Kidney epithelial cell (primary cell): ENCODE measurements around the gene LGI4. TPM values are rescaled to one million over a fixed set of nuclear protein-coding genes. Genes with fewer than 3 reads are reported as not detected.

ENCODE experiments used
- DNase-seq: peaks from one replicate; pipeline ENCODE4 v3.0.0-alpha.2; 2010; ENCODE audit warnings: low read depth
- H3K27me3 ChIP-seq: 2 replicates; pipeline ENCODE4 v1.6.0; 2011; ENCODE audit warnings: low read length; ENCODE audit not compliant: control insufficient read depth, insufficient read depth
- H3K36me3 ChIP-seq: 2 replicates; pipeline ENCODE4 v1.5.1; 2011; ENCODE audit warnings: low read length; ENCODE audit not compliant: control insufficient read depth, insufficient read depth
- H3K4me3 ChIP-seq: 2 replicates; pipeline ENCODE4 v1.5.1; 2011; ENCODE audit warnings: low read depth, mild to moderate bottlenecking, control low read depth, low read length
- CTCF ChIP-seq: IDR thresholded peaks from 2 replicates; pipeline ENCODE4 v1.5.1; 2011; ENCODE audit warnings: mild to moderate bottlenecking, moderate library complexity, low read length, control low read depth, inconsistent platforms; ENCODE audit not compliant: insufficient read depth, poor library complexity, severe bottlenecking
- total RNA-seq: library from RNA; depleted of rRNA; stranded (reverse); fragments of >200 nt; gene quantifications from 2 replicates; pipeline ENCODE4 v1.2.3, GENCODE V29; 2015

Gene LGI4
- total RNA-seq, 1 donor from 2014 or later = not detected

- Histone ChIP-seq H3K4me3 (no peak overlapping the region), H3K27me3 (peaks cover 71% of the 10 kb centered on the region), H3K36me3 (no peaks in the 10 kb centered on the region)
- no peak for DNase-seq
- TF ChIP-seq CTCF = no peak
Observed at GRCh38 chr19:35141837-35142605, 7.2 kb upstream of the LGI4 start.

GRCh38 chr19:35140962-35141836, 6.3 kb upstream of the LGI4 start:
- DNase-seq = no peak
- TF ChIP-seq CTCF = peak; percentile 59
- Histone ChIP-seq H3K4me3 (no peak overlapping the region), H3K27me3 (peaks cover 75% of the 10 kb centered on the region), H3K36me3 (no peaks in the 10 kb centered on the region)

GRCh38 chr19:35140207-35140961, 5.5 kb upstream of the LGI4 start:
- H3K27me3 ChIP-seq = peaks cover 78% of the 10 kb centered on the region
- TF ChIP-seq CTCF = no peak

GRCh38 chr19:35138305-35138892, 3.5 kb upstream of the LGI4 start, which contains the start of gene FXYD1:
Gene FXYD1, plus strand, starts transcription at chr19:35138824. Its CDS starts 1,256 bp downstream, at chr19:35140080.
- DNase-seq = no peak
- H3K4me3 ChIP-seq = no peak within 1 kb of the TSS
- H3K27me3 ChIP-seq = peaks cover 70% of the 10 kb centered on the region
- no peaks in the 10 kb centered on the region for H3K36me3 ChIP-seq
- no peak for TF ChIP-seq CTCF

More at GRCh38 chr19:35140207-35140961, 5.5 kb upstream of the LGI4 start:
- H3K4me3 ChIP-seq = no peak overlapping the region
- H3K36me3 ChIP-seq = no peaks in the 10 kb centered on the region
- DNase-seq = no peak

- no peak for TF ChIP-seq CTCF
- peaks cover 60% of the 10 kb centered on the region for H3K27me3 ChIP-seq
- H3K4me3 ChIP-seq = no peak overlapping the region
- no peak for DNase-seq
- H3K36me3 ChIP-seq = no peaks in the 10 kb centered on the region
Observed at GRCh38 chr19:35136977-35137702, 2.3 kb upstream of the LGI4 start.
